HG02678 (cell line): Measurements from ENCODE around the gene GPN2.
"Not testable (repeated sequence)": the region's sequence is repeated elsewhere in the genome, so short reads cannot be mapped to it uniquely, and the experiment has no call there.

Experiments used
- ATAC-seq: cut with Tn5 transposase; IDR thresholded peaks from one replicate; pipeline ENCODE4 v1.9.1; 2021; ENCODE audit warnings: mild to moderate bottlenecking, moderate library complexity; ENCODE audit not compliant: unreplicated experiment

Gene GPN2

GRCh38 chr1:26858891-26859640 is 31.0 kb downstream of the GPN2 start:
- ATAC-seq, result no peak

DNA sequence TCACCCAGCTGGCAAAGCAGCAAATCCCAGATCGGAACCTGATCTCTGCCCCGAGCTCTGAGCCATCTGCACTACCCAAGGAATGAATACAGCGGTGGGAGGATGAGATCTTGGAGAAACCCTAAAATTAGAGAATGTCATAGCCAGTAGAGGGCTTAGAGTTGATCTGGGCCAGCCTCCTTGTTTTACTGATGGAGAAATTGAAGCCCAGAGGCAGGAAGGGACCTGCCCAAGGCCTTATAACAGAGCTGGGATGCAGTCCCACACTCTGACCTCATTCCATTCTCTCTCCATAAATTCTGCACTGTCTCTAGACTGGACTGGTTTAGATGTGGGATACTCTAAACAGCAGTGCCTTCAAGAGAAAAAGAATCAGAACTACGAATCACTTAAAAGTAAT is 31.9 kb downstream of the GPN2 start:
- ATAC-seq, result no peak

- ATAC-seq, result no peak
Observed at GRCh38 chr1:26857473-26858060, 32.5 kb downstream of the GPN2 start.

GRCh38 chr1:26856604-26857469 is 33.2 kb downstream of the GPN2 start:
- ATAC-seq, result no peak

DNA sequence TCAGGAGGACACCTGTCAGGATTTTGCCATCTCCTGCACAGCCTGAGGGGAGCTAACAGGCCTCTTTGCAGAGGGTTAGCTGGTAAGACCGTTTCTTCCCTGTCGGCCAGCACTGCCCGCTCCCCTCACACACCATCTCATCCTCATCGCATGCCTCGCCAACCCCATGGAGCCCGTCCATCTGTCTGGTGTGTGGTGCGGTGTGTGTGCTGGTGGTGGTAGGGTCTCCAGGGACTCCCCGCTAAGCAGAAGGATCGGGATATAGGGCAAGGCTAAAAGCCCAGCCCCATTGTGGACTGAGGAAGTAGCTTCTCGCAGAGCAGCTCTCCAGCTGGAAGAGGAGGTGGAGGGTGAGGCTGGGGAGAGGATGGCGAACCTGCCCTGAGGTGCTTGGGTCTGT is 33.9 kb downstream of the GPN2 start:
- no peak for ATAC-seq

DNA sequence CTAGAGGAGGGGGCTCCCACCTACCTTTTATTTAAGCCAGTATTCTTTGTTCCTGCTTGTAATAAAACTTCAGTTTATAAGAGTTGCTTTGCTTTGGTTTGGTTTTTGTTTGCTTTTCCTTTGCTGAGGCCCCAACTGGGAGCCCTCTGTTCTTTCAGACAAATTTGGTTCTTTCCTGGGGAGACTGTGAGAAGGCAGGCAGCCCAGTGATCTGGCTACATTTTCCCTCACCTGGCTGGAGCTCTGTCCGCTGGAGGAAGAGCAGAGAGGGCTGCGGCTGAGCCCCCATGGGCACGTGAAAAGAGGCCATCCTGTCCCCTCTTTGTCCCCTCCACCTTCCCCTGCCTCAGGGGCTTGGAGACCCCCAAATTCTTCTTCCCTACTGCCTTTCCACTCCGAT is 34.4 kb downstream of the GPN2 start:
- ATAC-seq, result no peak

GRCh38 chr1:26854906-26855305 is 35.2 kb downstream of the GPN2 start:
- ATAC-seq, result no peak

GRCh38 chr1:26853600-26853999 is 36.5 kb downstream of the GPN2 start:
- no peak for ATAC-seq

DNA sequence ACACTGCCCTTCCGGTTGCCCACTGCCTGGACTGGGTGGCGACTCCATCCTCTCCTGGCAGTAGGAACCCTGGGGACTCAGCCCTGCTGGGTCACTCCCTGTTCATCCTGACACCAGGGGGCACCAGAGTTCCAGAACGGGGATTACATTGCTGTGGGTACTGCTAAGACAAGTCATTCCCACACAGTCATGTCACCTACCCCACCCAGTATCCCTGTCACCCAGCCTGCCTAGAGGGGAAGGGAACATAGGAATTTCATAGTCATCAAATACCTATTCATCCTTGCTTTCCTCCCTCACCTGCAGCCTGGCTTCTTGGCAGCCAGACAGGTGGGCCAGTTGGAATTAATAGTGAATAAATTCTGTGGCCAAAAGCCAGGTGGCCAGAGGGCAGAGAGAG is 36.9 kb downstream of the GPN2 start:
- ATAC-seq, result no peak

- ATAC-seq, result no peak
Observed at GRCh38 chr1:26852701-26853100, 37.4 kb downstream of the GPN2 start.

GRCh38 chr1:26851106-26851684 is 38.9 kb downstream of the GPN2 start:
- ATAC-seq, result no peak

- no peak for ATAC-seq
Observed at GRCh38 chr1:26848941-26849774, 40.9 kb downstream of the GPN2 start.

- no peak for ATAC-seq
Observed at GRCh38 chr1:26848499-26848898, 41.6 kb downstream of the GPN2 start.

DNA sequence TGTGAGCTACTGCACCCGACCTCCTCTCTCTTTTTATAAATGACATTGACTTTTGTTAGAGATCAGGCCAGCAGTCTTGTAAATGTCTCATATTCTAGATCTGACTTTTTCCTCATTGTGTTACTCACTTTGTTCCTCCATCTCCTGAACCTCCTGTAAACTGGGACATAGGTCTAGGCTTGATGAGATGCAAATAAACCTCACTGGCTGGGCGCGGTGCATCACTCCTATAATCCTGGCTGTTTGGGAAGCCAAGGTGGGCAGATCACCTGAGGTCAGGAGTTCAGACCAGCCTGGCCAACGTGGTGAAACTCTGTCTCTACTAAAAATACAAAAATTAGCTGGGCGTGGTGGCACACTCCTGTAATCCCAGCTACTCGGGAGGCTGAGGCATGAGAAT is 42.3 kb downstream of the GPN2 start:
- ATAC-seq, result not testable (repeated sequence)

DNA sequence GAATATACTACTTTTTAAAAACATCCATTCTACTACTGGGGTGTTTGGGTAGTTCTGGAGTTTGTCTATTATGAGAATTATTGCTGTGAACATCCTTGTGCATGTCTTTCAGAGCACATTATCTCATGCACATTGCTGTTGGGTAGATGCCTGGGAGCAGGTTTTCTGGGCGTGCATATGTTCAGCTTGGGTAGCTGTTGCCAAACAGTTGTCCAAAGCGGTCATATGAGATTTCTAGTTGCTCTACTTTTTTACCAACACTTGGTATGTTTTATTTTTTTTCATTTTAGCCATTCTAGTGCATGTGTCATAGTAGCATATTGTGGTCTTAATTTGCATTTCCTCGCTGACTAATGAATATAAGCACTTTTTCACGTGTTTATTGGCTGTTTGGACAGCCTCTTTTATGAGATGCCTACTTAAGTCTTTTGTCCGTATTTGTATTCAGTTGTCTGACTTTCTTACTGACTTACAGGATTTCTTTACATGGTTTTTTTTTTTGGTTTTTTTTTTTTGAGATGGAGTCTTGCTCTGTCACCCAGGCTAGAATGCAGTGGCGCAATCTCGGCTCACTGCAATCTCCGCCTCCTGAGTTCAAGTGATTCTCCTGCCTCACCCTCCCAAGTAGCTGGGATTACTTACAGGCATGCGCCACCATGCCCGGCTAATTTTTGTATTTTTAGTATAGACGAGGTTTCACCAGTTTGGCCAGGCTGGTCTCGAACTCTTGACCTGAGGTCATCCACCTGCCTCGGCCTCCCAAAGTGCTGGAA is 45.5 kb downstream of the GPN2 start:
- ATAC-seq, result no peak

- ATAC-seq, result no peak
Observed at GRCh38 chr1:26839779-26840178, 50.3 kb downstream of the GPN2 start.

DNA sequence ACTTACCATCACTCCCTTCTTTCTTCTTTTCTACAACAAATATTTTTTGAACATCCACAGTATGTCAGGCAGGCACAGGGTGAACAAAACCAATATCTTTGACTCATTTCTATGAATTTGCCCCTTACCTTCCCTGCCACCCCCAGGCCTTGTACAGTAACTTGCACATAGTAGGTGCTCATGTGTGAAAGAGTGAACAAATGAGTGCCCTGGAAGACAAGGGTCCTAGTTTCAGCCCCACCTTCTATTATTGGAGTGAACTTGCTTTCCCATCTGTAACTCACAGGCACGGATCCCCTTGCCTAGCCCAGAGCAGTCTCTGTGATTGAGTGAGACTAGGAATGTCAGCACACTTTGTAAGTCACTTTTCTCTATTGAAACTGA is 50.8 kb downstream of the GPN2 start:
- ATAC-seq, result peak; percentile 13

DNA sequence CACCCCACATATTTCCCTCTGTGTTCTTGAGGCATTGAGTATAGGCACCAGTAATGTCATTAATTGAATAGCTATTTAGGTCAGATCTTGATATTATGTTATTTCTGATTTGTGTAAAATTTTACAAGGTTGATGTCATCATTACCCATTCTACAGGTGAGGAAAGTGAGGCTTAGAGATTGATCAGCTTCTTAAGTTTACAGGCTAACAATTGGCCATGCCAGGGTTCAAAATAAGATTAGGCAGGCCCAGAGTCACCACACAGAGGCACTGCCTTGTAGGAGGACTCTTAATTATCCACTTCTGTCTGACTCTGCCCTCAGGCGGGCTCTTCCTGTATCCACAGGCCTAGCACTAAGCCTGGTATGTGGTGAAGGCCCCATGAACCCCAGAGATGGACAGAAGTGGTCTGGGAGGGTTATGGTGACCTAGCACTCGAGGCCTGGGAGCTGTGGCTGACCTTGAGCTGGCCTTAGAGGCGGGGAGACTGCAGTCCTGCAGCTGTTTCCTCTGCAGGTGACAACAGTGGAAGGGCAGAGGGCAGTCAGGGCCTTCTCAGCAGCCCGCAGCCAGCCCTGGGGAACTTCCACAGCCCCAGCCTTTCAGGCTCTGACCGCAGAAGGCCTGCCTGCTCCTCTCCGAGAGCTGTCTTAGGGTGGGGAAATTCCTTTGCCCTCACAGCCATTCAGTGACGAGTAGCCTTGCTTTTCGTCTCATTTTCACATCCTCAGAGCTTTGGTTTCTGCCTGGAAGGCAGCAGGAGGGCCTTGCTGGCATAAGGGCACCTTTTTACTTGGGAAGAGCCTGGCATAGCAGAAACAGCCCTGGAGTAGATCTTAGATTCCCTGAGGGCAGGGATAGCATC is 51.4 kb downstream of the GPN2 start:
- ATAC-seq, result peak; percentile 93

DNA sequence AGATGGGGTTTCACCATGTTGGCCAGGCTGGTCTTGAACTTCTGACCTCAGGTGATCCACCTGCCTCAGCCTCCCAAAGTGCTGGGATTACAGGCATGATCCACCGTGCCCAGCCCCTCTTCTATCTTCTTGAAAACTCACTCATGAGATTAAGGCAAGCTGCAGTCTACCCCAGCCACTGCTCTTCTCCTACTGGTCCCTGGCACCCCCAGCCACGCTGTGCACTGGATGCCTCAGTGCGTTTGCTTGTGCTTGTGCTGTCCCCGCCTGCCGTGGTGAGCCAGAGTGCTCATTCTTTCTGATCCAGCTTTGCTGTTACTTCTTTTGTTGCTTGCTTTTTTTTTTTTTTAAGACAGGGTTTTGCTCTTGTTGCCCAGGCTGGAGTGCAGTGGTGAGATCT is 52.4 kb downstream of the GPN2 start:
- not testable (repeated sequence) for ATAC-seq
